WI38 (cell line): ENCODE results near the gene TBL1XR1.

ENCODE experiments used
- H3K4me3 ChIP-seq: 2 replicates; pipeline ENCODE4 v1.5.1; 2011; ENCODE audit warnings: low read depth, mild to moderate bottlenecking, control low read depth, low read length
- CTCF ChIP-seq: IDR thresholded peaks from 2 replicates; pipeline ENCODE4 v1.5.1; 2012; ENCODE audit warnings: low read depth, mild to moderate bottlenecking, control low read depth, low read length

TBL1XR1 gene

GRCh38 chr3:177127008-177127407 lies 70.3 kb downstream of the TBL1XR1 start:
- TF ChIP-seq CTCF, result no peak
- no peak overlapping the region for H3K4me3 ChIP-seq

- H3K4me3 ChIP-seq, result no peak overlapping the region
These were observed 71.1 kb downstream of the TBL1XR1 start for GRCh38 chr3:177126015-177126773.

GRCh38 chr3:177124882-177125281 lies 72.4 kb downstream of the TBL1XR1 start:
- no peak overlapping the region for H3K4me3 ChIP-seq
- TF ChIP-seq CTCF, result no peak

More at GRCh38 chr3:177126015-177126773, 71.1 kb downstream of the TBL1XR1 start:
- TF ChIP-seq CTCF, result no peak

GRCh38 chr3:177123822-177124221 lies 73.5 kb downstream of the TBL1XR1 start:
- no peak overlapping the region for H3K4me3 ChIP-seq
- no peak for TF ChIP-seq CTCF

GRCh38 chr3:177122183-177122856 lies 75.0 kb downstream of the TBL1XR1 start:
- H3K4me3 ChIP-seq, result no peak overlapping the region
- no peak for TF ChIP-seq CTCF

GRCh38 chr3:177119829-177120228 lies 77.5 kb downstream of the TBL1XR1 start:
- TF ChIP-seq CTCF, result no peak
- no peak overlapping the region for H3K4me3 ChIP-seq

- no peak for TF ChIP-seq CTCF
- no peak overlapping the region for H3K4me3 ChIP-seq
These were observed 83.0 kb downstream of the TBL1XR1 start for GRCh38 chr3:177114253-177114652.
